GM11168 (cell line): ENCODE measurements around the gene FOXRED2.

Experiments used
- in situ Hi-C: fragments of 300-500 bp; cut with MboI; formaldehyde crosslinking; loops from one replicate; pipeline ENCODE4 v1.12.0; 2022; ENCODE audit warnings: low sequenced_read_pairs; ENCODE audit not compliant: unreplicated experiment

FOXRED2 gene

DNA sequence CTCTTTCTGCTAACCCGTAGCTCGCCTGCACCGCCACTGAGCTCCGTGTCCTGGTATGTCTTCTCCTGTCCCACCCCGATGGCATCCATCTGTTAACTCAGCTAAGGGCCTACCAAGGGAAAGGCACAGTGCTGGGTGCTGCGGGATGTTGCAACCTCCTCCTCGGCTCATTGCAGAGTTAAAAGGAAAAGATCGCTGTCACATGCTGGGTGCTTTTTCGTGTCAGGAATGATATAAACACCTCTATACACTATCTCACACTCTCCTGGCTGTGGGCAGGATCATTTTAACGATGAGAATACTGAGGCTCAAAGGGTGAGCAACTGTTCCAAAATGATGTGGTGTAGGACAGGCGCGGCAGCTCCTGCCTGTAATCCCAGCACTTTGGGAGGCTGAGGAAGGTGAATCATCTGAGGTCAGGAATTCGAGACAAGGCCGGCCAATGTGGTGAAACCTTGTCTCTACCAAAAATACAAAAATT is 35.5 kb downstream of the FOXRED2 start:
- in situ Hi-C loops: loop anchor here (5.0 kb wide), 1 partner anchor 174 kb away; no protein-coding TSS in a partner anchor

DNA sequence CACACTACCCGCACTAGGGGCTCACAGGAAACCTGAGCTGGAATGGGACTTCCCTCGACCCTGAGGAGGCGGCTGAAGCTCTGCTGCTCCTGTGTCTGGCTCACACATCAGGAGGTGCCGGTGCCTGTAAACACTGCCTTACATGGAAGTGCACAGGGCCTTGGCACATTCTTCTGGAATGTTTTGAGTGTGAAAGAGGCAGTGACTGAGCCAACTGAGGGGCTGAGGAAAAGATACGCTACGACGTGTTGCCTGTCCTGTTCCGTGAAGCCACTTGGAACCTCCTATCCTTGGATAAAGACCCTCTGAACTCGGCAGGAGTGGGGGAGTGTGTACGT is 35.9 kb downstream of the FOXRED2 start:
- in situ Hi-C loops: loop anchor here (5.0 kb wide), 1 partner anchor 174 kb away; no protein-coding TSS in a partner anchor

DNA sequence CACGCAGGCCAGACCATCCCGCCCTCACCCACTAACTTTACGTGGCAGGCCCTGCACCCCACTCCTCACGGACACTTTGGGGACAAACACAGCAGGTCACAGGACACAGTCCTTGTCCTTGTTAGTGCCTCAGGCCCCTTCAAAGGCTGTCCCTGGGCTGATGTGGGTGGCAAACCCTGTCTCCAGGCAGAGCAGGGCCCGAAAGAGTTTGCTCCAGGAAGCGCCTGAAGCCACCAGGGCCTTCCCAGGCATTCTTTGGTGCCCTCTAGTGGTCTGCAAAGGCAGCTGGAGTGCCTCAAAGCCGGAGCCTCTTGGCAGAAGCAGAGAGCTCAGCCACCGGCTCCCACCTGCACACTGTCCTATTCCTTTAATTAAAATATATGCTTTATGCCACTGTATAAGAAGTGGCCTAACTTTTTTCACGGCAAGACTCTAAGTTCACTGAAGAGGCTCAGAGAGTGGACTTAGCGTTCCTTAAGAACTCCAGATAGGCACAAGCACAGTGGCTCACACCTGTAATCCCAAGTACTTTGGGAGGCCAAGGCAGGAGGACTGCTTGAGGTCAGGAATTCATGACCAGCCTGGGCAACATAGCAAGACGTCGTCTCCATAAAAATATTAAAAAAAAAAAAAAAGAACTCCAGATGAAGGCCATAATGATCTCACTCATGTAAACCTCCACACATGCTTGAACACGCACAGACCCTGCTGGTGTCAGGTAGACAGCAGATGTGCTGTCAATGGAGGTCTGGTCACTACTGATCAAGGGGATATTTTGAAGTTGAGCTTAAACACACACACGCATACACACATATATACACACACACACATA is 36.5 kb downstream of the FOXRED2 start:
- in situ Hi-C loops: loop anchor here (5.0 kb wide), 1 partner anchor 173 kb away; no protein-coding TSS in a partner anchor

DNA sequence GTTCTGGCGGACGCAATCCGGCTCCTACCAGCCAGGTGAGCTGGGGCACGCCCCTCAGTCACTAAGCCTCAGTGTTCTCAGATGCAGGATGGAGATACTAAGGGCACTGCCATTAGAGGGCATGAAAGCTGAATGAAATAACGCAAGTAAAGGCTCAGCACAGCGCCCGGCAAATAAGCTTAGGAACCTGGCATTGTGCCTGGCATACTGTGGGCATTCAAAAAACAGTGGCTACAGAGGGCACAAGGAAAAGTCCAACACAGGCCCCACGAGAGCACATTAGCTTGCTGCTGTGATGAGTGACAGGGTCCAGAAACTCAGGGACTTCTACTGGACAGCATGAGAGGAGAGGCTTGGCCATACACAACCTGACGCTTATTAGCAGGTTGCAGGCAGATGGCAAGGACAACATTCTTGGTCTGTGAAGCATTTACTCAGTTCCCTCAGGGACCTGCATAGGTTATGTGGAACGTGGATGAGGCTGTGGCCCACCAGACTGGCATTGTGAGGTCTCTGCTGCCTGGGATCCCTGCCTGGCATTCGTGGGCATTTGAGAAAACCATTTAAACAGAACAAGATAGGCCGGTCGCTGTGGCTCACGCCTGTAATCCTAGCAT is 37.6 kb downstream of the FOXRED2 start:
- in situ Hi-C loops: no loop called here

DNA sequence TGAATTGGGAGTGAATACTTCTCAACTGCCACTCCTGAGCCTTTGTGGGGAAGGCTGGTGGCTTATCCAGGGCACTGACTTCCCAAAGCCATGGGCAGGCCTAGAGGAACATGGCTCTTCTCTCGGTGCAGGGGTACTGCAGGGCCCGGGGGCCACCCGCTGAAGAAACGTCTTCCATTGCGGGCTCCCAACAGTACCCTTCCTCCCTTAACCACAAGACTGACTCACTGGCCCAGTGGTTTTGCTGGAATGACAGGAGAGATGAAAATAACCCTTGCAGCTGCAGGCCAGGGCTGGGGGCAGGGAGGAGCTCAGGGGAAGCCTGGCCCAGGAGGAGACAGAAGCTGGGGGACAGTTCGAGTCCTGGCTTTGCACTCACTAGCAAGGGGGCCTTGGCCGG is 38.9 kb downstream of the FOXRED2 start:
- in situ Hi-C loops: no loop called here

DNA sequence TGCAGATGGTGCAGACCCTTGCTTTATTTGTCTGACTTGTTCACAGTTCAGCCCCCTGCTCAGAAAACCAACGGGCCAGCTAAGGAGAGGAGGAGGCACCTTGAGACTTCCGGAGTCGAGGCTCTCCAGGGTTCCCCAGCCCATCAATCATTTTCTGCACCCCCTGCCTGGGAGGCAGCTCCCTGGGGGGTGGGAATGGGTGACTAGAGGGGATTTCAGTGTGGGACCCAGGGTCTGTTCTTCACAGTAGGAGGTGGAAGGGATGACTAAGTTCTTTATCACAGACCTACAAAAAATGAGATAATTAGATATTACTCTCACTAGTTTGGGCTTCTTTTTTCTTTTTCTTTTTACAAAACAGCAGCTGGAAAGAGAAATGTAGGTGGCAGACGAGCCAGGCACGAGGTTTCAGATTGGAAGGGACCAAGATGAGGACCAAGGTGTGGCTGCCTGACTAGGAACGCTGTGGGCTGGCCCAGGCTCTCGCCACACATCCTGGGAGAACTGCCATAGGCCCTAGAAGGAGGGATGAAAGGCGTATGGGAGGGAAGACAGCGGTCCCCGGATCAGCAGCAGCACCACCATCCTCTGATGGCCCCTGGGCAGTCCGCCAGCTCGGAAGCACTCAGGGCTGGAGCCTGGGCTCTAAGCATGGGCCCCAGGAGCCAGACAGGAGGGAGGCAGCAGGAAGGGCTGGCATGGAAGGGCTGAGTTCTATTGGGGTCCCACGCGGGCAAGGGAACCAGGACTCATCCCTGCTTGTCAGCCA is 39.6 kb downstream of the FOXRED2 start:
- in situ Hi-C loops: no loop called here

DNA sequence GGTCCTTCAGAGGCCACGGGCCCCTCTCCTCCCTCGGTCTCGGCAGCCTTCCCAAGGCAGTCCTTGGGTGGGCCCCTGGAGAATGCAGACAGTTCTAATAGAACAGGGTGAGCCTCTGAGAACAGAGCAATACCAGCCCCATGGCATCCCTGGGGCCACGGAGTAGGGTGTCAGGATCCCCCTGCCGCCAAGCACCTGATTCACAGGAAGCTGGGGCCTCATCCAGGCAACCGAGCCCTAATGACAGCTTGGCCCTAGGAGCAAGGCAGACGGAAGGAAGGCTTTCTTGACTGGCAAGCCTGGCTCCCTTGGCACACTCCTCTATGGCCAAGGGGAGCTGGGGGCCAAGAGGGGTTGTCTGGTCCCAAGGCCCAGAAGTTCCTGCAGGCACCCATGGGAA is 40.6 kb downstream of the FOXRED2 start:
- in situ Hi-C loops: no loop called here

DNA sequence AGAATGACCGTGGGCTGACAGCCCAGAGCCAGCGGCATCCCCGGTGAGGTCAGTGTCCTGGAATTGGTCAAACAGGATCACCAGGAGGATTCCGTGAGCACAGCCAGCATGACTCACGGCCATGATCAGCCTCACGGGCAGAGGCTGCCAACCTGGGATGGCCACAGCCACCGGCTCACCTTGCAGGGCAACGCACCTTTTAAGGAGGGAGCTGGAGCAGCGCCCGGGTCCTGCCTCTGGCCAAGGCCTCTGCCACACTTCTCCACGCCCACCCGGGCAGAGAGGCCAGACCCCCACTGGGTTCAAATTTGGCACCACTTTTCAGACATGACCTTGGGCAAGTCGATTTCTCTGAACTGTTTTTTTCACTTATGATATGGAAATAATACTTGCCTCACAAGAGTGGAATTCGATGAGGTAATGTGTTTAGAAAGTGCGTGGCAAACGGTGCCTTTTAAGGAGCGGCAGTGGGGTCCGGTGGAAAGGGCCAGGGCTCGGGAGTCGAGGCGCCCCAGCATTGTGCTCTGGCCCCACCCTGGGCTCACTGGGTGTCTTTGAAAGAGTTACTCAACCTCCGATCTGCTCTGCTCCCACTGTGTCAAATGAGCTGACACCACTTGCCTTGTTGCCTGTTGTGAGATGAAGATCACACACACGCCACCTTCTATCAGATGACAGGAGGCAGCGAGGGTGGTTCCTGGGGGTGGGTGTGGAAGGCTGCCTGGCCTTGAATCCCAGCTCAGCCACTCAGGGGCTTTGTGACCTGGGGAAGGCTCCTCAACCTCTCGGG is 41.4 kb downstream of the FOXRED2 start:
- in situ Hi-C loops: no loop called here

DNA sequence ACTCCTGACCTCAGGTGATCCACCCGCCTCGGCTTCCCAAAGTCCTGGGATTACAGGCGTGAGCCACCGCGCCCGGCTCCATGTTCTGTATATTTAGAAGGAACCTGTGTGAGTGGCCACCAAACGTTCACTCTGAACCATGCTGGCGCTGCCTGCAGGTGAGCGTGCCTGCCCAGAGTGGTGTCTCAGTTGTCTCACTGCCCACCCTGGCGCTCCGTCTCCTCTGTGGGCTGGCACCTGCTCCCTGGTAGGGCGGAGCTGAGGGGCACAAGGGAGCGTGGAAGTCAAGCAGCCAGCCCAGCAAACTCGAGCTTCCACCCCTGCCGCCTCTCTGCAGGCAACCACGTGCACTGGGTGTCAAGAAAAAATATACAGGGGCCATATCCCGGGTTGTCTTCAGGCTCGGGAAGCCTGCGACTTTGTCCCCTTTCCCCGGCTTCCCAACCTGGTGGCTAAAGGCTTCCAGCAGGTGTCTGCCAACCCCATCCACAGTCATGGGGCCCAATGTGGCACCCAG is 42.1 kb downstream of the FOXRED2 start:
- in situ Hi-C loops: no loop called here

DNA sequence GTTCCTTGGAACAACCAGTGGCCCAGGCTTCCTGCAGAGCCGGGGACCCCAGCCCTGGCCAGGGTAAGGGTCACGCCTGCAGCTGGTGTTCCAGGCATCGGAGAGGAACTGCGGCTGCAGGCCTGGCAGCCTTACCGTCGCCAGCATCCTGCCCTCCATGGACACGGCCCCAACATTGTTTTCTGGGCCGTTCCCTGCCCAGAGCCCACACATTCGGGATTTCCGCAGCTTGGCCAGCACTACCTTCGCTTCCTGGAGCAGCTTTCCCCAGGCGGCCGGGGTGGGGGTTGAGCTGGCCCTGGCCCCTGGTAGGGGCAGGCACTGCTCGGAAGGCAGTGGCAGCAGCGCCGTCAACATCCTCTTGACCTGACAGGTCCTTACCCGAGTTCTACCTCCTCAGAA is 43.1 kb downstream of the FOXRED2 start:
- in situ Hi-C loops: no loop called here

DNA sequence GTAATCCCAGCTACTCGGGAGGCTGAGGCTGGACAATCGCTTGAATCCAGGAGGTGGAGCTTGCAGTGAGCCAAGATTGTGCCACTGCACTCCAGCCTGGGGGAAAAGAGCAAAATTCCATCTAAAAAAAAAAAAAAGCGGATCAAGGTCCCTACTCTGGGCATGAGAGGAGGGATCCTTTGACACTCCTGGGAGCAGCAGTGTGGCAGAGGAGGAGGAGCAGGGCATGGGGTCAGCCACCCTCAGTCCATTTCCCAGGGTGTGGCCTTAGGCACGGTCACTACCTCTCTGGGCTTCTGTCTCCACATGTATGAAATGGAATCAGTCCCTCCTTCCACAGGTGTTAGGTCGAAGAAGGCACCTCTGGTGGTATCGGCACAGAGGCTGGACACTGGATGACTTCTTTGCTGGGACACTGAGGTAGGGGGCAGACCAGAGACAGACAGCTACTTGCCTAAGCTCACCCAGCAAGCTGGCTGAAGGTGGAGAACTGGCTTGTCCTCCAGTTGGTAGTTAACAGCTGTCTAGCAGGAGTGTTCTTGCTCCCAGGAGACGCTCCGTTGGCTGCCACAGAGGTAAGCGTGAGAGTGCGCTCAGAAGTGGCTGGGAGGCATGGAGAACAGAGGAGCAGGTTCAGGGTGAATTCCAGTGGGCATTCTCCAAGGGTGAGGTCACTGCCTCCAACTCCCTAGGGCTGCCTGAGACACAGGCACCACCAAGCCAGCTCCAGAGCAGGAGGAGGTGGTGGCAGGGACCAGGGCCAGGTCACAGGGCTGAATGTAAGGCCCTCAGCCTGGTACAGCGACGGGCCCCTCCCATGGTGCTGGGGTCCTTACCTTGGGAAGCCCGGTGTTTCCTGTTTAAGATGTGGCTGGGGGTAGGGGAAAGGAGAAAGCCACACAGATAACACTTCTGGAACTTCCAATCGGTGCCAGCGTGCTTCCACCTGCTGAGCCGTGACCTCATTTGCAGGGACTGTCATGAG is 44.9 kb downstream of the FOXRED2 start:
- in situ Hi-C loops: no loop called here

DNA sequence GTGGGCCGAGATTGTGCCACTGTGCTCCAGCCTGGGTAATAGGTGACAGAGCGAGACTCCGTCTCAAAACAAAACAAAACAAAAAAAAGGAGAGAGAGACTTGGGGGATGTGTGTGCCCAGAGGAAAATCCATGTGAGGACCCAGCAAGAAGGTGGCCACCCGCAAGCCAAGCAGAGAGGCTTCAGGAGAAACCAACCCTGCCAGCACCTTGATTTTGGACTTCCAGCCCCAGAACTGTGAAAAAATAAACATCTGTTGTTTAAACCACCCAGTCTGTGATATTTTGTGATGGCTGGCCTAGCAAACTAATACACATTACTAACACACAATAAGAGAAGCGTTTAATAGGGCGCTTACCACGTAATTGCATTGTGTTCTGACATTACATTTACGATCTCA is 46.6 kb downstream of the FOXRED2 start:
- in situ Hi-C loops: no loop called here

DNA sequence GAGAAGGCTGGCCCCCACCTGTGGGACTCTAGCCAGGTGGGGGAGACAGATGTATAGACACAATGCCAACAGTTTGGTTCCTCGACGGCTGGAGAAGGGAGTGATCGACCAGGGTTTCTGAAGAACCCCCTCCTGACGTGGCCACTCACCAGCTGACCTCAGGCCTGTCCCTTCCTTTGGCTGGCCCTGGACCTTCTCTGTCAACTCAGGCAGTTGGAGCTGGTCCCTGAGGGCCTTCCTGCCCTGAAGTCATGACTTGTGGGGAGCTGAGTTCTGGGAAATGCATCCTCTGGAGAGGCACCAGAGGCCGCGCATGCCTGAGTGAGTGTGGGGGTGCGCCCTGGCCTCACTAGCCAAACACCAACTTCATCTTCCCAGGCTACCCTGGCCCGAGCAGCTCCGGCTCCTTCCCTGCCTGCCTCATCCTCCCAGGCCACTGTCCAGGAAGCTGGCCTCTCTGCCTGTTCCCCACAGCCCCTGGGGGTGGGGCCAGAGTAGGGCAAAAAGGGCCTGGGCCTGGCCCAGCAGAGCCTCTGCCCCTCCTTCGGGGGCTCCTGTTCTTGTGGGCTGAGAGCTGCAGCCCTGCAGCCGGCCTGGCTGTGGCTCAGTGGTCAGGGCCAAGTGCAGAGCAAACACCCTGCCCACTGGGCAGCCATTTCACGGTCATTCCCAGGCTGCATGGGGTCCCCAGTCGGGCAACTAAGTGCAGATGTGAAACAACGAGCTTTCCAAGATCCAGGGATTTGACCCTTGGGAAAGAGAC is 49.0 kb downstream of the FOXRED2 start:
- in situ Hi-C loops: no loop called here

DNA sequence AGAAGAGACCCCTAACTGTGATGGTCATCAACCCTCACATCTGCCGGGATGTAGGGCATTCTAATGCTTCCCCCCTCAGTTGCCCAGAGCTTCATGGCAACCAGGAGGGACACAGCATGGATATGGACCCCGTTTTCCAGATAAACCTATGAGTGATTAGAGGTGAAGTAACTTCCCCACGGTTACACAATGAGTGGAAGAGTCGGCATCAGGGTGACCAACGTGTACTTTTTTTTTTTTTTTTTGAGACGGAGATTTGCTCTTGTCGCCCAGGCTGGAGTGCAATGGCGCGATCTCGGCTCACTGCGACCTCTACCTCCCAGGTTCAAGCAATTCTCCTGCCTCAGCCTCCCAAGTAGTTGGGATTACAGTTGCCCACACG is 50.4 kb downstream of the FOXRED2 start:
- in situ Hi-C loops: no loop called here

DNA sequence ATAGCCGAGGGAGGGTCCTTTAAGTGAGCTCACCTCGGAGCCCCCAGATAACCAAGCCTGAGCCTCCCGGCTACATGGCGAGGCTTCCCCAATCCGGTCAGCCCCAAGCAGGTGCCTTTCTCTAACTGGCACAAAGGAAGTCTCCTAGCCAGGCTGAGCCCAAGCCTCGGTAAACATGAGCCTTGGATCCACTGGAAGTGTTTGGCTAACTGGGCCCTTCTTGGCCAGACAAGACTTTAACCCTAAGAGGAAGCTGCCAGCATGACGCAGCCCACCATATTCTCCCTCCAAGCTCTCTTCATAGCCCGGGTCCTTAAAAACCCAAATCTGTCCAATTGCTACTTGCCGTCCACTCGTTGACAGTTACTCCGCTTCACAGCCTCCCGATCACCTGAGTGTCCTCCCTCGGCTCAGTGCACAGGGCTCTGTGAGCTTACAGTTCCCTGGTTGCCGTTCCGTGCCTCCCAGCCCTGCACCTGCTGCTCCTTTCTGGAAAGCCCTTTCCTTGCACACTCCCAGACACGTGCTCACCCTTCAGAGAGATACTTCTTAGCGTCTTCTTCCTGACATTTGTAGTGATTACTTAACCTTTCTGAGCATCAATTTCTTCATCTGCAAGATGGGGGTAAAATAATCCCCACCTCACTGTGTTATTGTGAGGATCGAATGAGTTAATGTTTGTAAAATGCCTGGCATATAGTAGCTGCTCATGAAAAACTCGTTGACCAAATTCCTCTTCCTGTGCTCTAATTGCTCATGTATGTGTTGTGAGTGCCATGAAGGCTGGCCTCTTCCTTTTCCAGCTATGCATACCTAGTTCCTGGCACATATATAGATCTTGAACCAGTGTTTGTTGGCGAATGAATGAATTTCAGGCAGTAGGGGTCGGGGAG is 51.0 kb downstream of the FOXRED2 start:
- in situ Hi-C loops: no loop called here

DNA sequence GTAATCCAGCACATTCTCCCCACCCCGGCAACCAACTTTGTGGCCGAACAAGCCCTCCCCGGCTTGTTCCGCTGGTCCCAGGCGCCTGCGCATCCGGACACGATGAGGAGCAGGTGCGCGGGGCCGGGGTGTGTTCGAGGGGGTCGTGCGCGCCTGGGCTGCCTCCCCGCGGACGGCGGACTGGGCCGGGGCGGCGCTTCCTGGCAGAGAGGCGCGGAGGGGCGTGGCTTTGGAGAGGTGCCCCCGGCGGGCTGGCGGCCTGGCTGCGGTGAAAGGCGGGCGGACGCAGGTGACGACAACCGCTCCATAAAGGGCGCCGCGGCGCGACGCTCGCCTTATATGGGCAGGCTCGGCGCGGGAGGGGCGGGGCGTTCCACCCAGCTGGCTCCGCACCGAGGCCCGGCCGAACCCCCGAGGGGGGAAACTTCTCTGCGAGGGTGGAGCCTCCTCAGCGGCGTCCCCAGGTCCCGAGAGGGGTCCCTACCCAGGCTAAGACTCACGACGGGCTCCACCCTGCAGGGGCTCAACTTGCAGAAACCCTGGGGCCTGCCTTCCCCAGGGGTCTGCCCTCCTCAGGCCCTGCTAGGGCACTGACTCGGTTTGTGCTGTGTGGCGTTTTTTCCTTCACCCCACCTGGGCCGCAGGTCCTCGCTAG is 51.8 kb downstream of the FOXRED2 start:
- in situ Hi-C loops: no loop called here
